ENCODE results near the gene TMSB15C.
"Not testable (repeated sequence)": the region's sequence is repeated elsewhere in the genome, so short reads cannot be mapped to it uniquely, and the experiment has no call there.

- not testable (repeated sequence) for TF ChIP-seq POLR2A, POLR2AphosphoS5, CTCF (IDR thresholded peaks at IDR 0.05)
Observed at GRCh38 chrX:104054956-104055355, 21.1 kb downstream of the TMSB15C start.

All from transverse colon (tissue), 4 donors.